MV-4-11 (cell line): Measurements from ENCODE around the gene R3HCC1L.

Experiments used
- DNase-seq: peaks from one replicate; lab custom pipeline; 2025; lab: John Stamatoyannopoulos, UW

R3HCC1L gene

GRCh38 chr10:98231417-98231816 is 97.0 kb downstream of the R3HCC1L start:
- no peak for DNase-seq

DNA sequence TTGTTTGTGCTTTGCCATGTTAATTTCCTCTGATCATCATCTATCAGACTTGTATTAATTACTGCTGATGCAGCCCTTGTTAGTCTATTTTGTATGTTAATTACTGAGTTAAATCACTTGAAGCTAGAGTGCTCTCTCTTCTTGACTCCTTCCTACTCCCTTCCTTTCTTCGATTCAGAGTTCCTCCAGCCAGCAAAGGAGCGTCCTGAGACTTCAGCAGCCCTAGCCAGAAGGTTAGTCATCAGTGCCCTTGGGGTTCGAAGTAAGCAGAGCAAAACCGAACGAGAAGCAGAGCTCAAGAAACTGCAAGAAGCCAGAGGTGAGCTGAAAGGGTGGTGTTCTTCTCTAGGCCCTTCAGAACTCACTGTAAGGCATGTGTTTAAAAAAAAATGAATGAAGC is 101.4 kb downstream of the R3HCC1L start:
- no peak for DNase-seq

DNA sequence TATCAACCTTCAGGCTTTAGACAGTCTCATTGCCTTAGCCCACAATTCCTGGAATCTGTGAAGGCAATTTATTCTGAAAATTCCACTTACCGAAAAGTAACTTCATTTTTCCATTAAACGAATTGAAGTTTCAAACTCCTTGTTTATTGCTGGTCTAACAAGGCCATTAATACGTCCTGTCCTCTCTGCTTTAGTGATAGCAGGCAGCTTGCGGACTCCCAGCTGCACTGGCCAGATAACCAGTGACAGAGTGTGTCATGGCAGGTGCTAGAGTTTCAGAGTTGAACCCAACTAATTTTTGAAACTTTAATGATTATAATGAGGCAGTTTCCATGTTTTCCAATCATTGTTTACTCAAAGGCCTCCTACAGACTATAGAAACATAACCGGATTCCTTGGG is 102.4 kb downstream of the R3HCC1L start:
- DNase-seq, result no peak

GRCh38 chr10:98238391-98238790 is 103.9 kb downstream of the R3HCC1L start:
- peak; percentile 13 for DNase-seq

GRCh38 chr10:98240524-98240923 is 106.1 kb downstream of the R3HCC1L start:
- no peak for DNase-seq

- DNase-seq, result peak; percentile 16
Observed at GRCh38 chr10:98242823-98243222, 108.4 kb downstream of the R3HCC1L start.

GRCh38 chr10:98244141-98244540 is 109.7 kb downstream of the R3HCC1L start:
- no peak for DNase-seq

DNA sequence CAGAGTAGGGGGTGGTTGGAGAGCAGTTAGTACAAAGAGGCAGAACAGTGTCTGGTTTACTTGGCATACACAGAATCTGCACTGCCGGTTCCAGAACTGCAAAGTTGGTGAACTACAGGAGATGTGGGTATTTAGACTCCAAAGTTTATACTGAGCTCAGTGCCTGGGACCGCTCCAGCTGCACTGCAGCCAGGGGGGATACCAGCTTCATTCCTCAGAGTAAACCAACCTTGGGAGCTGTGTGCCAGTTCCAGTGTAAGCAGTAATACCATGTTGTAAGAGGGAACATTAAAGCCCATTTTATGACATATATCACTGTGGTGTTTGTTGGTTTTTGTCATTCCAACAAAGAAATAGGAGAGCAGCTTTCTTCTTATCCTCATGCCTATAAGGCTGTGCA is 110.1 kb downstream of the R3HCC1L start:
- DNase-seq, result no peak

GRCh38 chr10:98246911-98247805 is 112.7 kb downstream of the R3HCC1L start:
- DNase-seq, result no peak

DNA sequence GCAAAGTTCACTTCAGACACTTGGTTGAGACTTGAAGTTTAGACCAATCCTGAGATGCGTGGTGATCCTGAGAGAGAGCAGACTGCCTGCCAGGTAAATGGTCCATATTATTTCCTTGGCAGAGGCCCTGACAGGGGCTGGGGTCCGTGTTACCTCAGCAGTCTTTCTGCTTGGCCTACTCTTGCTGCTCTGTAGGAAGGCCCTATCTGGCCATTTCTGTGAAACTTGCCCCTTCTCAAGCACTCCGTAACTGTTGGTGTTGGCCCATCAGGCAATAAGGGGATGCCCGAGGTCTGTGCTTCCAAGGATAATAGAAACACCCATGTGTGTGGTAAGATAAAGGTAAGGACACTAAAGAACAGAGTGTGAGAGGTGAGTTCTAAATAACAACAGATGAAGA is 113.6 kb downstream of the R3HCC1L start:
- no peak for DNase-seq

- no peak for DNase-seq
Observed at GRCh38 chr10:98249134-98249533, 114.7 kb downstream of the R3HCC1L start.

- DNase-seq, result no peak
Observed at GRCh38 chr10:98251399-98251798, 116.9 kb downstream of the R3HCC1L start.

DNA sequence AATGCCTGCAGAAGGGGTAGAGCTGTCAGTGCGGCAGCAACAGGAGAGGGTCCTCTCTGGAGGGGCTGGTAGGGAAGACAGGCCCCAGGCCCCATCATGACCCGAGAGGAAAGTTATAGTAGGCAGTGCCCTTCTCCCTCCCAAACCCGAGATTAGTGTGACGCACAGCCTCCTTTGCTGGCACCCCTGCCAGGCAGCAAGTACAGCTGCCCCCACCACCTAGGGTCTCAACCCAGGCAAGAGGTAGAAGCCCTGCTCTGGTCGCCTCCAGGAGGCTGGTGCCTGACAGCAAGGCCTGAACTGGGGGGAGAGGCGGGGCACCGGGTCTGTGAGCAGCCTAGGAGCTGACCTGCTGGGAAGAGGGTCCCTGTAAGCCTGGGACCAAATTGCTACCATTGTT is 118.0 kb downstream of the R3HCC1L start:
- no peak for DNase-seq

DNA sequence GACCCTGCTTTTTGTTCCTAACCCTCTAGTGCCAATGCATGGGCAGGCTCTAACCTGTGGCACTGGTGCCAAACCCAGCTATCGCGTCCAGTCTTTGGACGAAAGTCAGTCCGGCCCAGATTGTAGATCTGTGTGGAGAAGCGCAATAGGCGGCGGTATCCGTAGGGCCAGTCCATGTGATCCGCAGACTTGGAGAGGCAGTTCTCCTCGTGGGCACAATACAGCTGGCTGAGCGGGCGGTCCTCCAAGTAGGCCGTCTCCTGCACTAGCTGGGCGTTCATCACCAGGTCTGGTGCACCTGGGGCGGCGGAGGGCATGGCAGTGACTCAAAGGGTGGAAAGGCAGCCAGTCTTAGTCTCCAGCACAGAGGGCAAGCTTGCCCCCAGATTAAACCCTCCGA is 119.0 kb downstream of the R3HCC1L start:
- no peak for DNase-seq

GRCh38 chr10:98254234-98254974 is 119.9 kb downstream of the R3HCC1L start:
- DNase-seq, result no peak

DNA sequence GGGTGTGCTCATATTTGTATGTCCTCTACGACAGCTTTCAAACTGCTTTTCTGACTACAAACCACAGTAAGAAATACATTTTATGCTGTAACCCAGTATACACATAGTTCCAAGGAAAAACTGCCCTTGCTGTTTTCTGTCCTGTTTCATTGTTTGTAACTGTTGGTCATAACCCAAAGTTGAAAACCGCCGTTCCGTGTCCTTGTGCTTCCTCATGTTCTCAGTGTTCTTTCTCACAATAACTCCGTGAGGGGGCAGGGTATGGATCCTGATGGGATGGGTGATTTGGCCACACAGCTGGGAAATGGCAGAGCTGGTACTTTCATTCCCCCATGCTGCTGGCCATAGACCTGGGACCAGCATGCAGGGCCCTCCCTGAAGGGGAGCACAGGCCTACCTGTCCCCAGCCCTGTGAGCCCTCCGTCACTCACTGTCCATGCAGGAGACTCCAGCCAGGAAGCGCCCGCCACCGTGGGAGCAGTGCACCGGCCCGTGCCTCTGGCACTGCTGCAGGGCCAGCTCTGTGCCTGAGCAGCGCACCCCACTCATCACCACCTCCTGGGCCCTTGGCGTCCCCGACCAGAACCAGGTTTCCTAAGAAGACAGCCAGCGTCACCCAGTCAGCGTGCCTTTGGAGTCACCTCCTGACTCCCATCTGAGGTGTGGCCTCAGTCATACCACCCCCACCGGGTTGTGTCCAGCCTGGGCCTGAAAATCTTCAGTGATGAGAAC is 120.9 kb downstream of the R3HCC1L start:
- DNase-seq, result no peak

DNA sequence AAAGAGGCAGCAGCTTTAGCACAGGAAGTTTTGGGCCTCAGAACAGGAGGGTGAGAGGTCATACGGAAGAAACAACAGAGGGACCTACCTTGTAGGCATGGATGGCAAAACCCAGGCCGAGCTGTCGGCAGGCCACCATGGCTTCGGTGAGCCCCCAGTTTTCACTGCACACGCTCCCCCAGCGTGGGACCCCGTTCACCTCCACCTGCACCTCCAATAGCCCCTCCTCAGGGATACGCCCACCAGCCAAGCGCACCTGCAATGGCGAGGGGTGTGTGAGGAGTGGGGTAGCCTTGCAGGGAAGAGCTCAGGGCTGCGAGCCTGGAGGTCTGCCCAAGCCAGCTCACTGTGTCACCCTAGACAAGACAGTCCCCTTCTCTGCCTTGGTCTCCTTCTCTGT is 122.2 kb downstream of the R3HCC1L start:
- no peak for DNase-seq

- DNase-seq, result no peak
Observed at GRCh38 chr10:98257198-98257597, 122.7 kb downstream of the R3HCC1L start.

- DNase-seq, result no peak
Observed at GRCh38 chr10:98257961-98258360, 123.5 kb downstream of the R3HCC1L start.

- no peak for DNase-seq
Observed at GRCh38 chr10:98258683-98259454, 124.4 kb downstream of the R3HCC1L start.

- peak; percentile 95 for DNase-seq
Observed at GRCh38 chr10:98259606-98260315, 125.3 kb downstream of the R3HCC1L start.
